HEK293T (cell line): ENCODE data around the gene RNF220.

Experiments used
- CTCF ChIA-PET: fragments of 350-600 bp; formaldehyde crosslinking; extraction: SDS; loops from one replicate; lab custom pipeline; 2021; ENCODE audit warnings: antibody characterized with exemption, inconsistent platforms; lab: Yijun Ruan, JAX
- POLR2A ChIA-PET: fragments of 350-600 bp; formaldehyde crosslinking; extraction: SDS; loops from one replicate; lab custom pipeline; 2020; ENCODE audit warnings: antibody characterized with exemption, inconsistent platforms; lab: Yijun Ruan, JAX
- DNase-seq: peaks from one replicate; pipeline ENCODE4 v3.0.0; 2012; ENCODE audit warnings: mixed read lengths; ENCODE audit errors: extremely low spot score
- ARNT ChIP-seq: fragments of 450-650 bp; IDR thresholded peaks from 2 replicates; pipeline ENCODE4 v1.6.1; 2017; ENCODE audit warnings: mild to moderate bottlenecking
- BHLHE40 ChIP-seq: fragments of 450-650 bp; IDR thresholded peaks from 2 replicates; pipeline ENCODE4 v1.6.1; 2016; ENCODE audit warnings: mild to moderate bottlenecking, moderate library complexity, borderline replicate concordance
- CTBP1 ChIP-seq: fragments of 450-650 bp; IDR thresholded peaks from 2 replicates; pipeline ENCODE4 v1.6.1; 2016; ENCODE audit warnings: borderline replicate concordance
- ELF4 ChIP-seq: fragments of 450-650 bp; IDR thresholded peaks from 2 replicates; pipeline ENCODE4 v1.6.1; 2017; ENCODE audit warnings: antibody characterized with exemption
- FOXA1 ChIP-seq: fragments of 450-650 bp; IDR thresholded peaks from 2 replicates; pipeline ENCODE4 v1.6.1; 2016; ENCODE audit warnings: mild to moderate bottlenecking
- FOXK2 ChIP-seq: fragments of 450-650 bp; IDR thresholded peaks from 2 replicates; pipeline ENCODE4 v1.6.1; 2016; ENCODE audit warnings: mild to moderate bottlenecking
- FOXM1 ChIP-seq: fragments of 450-650 bp; IDR thresholded peaks from 2 replicates; pipeline ENCODE4 v1.6.1; 2017; ENCODE audit warnings: mild to moderate bottlenecking, borderline replicate concordance
- HDGF ChIP-seq: fragments of 450-650 bp; IDR thresholded peaks from 2 replicates; pipeline ENCODE4 v1.6.1; 2017; ENCODE audit warnings: antibody characterized with exemption, borderline replicate concordance
- L3MBTL2 ChIP-seq: fragments of 450-650 bp; conservative IDR thresholded peaks from 2 replicates; pipeline ENCODE4 v1.6.1; 2016; ENCODE audit warnings: mild to moderate bottlenecking
- LEF1 ChIP-seq: fragments of 450-650 bp; IDR thresholded peaks from 2 replicates; pipeline ENCODE4 v1.6.1; 2017; ENCODE audit warnings: mild to moderate bottlenecking, borderline replicate concordance
- NFRKB ChIP-seq: fragments of 450-650 bp; IDR thresholded peaks from 2 replicates; pipeline ENCODE4 v1.6.1; 2016; ENCODE audit warnings: mild to moderate bottlenecking, moderate library complexity
- SP1 ChIP-seq: fragments of 450-650 bp; IDR thresholded peaks from 2 replicates; pipeline ENCODE4 v1.6.1; 2017
- SUZ12 ChIP-seq: fragments of 450-650 bp; IDR thresholded peaks from 2 replicates; pipeline ENCODE4 v1.6.1; 2016; ENCODE audit warnings: mild to moderate bottlenecking
- TARDBP ChIP-seq: fragments of 450-650 bp; IDR thresholded peaks from 2 replicates; pipeline ENCODE4 v1.6.1; 2016
- ZNF384 ChIP-seq: fragments of 450-650 bp; IDR thresholded peaks from 2 replicates; pipeline ENCODE4 v1.6.1; 2016
- TF ChIP-seq, protein P1 (sequence below): fragments of 450-650 bp; IDR thresholded peaks from 2 replicates; pipeline ENCODE4 v1.6.1; 2016

The RNF220 gene

DNA sequence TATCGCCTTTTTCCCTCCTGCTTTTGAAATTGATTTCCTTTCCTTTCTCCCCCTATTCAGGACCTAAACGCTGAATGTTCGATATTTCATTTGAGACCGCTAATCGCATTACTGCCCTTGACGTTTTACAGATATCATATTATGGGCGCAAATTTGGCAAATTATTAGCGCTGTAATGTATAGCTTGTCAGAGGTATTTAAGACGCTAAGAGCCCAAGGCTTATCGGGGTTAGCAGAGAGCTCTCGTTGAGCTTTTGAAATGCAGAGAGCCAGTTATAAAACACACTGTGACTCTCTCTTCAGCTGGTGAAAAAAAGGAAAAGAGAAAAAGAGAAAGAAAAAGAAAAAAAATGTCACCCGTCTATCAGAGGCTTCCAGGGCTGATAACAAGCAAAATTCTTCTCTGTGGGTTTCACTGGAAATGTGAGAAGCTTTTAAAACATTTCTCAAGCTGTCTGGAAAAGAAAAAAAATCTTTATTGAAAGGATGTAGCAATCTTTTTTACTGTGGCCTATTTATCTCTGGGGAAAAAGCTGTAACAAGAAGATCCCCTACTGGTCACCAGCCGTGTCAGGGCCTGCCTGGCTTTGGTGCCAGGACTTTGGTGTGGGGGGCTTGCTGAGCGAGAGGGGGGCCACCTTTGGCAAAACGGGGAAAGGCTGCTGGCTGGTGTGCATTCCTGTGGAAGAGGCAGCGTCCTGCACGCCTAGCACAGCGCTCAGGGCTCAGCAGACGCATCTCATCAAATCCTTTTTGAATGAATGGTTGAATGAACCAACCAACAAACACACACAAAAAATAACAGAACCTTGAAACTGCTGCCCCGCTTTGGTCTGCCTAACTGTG, 119.8 kb downstream of the RNF220 start:
- POLR2A ChIA-PET = no interaction called here

DNA sequence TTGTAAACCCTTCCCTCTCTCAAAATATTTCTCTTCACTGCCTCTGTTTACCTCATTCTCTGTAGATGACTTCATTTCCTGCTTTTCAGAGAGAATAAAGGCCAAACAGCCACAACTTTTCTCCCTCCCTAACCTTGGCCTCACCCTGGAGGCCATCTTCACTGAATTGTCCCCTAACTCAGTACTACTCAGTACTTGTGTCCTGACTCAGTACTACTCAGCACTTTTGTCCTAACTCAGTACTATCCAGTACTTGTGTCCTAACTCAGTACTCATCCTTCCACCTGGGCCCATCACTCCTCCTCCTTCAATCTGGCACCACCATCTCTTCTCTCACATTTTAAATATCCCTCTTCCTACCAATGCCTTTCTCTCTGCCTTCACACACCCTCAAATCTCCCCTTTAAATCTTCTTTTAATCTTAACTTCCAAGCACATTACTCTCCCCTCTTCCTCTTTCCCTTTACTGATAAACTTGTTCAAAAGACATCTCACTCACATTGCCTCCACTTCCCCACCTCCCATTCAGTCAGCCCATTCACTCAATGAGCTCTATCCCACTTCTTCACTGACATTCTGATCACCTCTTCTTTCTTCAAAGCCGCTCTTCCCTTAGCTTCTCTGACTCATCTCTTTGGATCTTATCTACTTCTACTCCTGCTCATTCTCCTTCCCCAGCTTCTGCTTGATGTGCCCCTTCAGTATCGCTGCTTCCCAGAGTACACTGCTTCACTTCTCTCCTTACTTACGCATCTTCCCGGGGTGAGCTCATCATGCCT, 121.4 kb downstream of the RNF220 start:
- no peak for TF ChIP-seq FOXK2
- no peak for TF ChIP-seq SP1
- no peak for TF ChIP-seq TARDBP
- no peak for TF ChIP-seq SUZ12
- no peak for TF ChIP-seq L3MBTL2
- no peak for TF ChIP-seq FOXA1
- TF ChIP-seq FOXM1 = no peak
- no peak for TF ChIP-seq LEF1
- no peak for TF ChIP-seq CTBP1
- no peak for TF ChIP-seq BHLHE40
- CTCF ChIA-PET = interaction anchor here (0.5 kb wide), 1 partner anchor 111 kb away, joined by 3 read pairs; no protein-coding TSS in a partner anchor
- POLR2A ChIA-PET = interaction anchor here (0.6 kb wide), 1 partner anchor 24 kb away, joined by 3 read pairs; no protein-coding TSS in a partner anchor
- no peak for DNase-seq

More for the DNA sequence above, 119.8 kb downstream of the RNF220 start:
- CTCF ChIA-PET = interaction anchor here (0.6 to 1.4 kb wide), 4 partner anchors 8 to 70 kb away, joined by 3 to 11 read pairs (median 3); no protein-coding TSS in a partner anchor
- TF ChIP-seq BHLHE40 (no peak), ZNF384 (no peak), FOXM1 (no peak), TARDBP (no peak), SUZ12 (no peak), SP1 (no peak), HDGF (no peak), ARNT (no peak), L3MBTL2 (no peak), LEF1 (no peak), NFRKB (no peak), FOXA1 (no peak)
- TF ChIP-seq, protein P1, sequence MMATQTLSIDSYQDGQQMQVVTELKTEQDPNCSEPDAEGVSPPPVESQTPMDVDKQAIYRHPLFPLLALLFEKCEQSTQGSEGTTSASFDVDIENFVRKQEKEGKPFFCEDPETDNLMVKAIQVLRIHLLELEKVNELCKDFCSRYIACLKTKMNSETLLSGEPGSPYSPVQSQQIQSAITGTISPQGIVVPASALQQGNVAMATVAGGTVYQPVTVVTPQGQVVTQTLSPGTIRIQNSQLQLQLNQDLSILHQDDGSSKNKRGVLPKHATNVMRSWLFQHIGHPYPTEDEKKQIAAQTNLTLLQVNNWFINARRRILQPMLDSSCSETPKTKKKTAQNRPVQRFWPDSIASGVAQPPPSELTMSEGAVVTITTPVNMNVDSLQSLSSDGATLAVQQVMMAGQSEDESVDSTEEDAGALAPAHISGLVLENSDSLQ = no peak
- DNase-seq = no peak

DNA sequence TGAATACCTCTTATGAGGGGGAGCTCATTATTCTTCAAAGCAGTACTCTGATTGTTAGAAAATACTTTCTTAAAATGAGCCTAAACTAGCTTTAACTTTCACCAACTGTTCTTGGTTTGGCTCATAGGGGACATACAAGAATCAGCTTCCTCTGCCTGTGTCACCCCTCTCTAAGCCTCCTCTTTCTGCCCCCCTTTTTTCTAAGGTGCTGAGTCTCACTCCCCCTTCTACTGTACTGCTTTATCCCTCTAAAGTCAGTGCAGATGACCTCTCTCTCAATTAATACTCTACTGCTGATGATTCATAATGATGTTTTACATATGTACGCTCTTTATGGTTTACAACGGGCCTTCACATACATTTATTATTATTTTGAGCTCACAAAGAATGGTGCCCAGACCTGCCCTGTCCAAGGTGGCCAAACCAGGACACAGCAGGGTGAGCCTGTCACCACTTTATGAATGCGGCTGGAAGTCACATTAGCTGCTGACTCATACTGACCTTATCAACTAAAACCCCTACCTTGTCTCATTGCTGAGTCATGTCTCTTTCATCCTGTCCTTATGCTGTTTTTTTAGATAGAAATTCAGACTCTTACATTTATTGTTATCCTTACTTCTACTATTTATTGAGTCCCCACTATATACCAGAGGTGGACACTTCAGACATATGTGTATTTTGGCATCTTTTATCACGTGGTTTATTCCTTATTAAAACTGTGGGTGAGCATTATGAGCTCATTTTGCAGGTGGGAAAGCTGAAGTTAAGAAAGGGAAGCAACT, 126.9 kb downstream of the RNF220 start:
- TF ChIP-seq, protein P1 = no peak
- ChIA-PET POLR2A (no interaction called here), CTCF (interaction anchor here (0.5 to 1.8 kb wide), 3 partner anchors 18 to 418 kb away, joined by 3 to 6 read pairs (median 4); no protein-coding TSS in a partner anchor)
- DNase-seq = no peak

DNA sequence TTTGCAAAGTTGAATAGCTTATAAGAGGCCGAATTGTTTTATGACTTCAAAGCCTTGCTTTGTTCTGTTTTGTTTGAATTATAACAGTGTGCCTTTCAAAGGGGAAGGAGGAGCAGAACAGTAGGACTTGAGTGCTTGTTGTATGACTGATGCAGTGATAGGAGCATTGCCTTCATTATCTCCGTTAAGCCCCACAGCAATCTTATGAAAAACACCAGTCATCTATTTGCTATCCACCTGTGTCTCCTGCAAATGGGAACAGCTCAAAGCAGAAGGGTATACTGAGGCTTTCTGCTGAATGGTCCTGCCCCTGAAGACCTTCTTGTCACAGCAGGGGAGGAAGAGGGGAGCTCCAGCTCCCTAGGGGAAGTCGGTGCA, 127.5 kb downstream of the RNF220 start:
- CTCF ChIA-PET = interaction anchor here (0.5 to 1.8 kb wide), 6 partner anchors 8 to 121 kb away, joined by 3 to 6 read pairs (median 3); no protein-coding TSS in a partner anchor
- TF ChIP-seq FOXA1 (no peak), TARDBP (no peak), LEF1 (no peak), ELF4 (no peak), L3MBTL2 (no peak), NFRKB (no peak), FOXK2 (no peak), ZNF384 (no peak), CTBP1 (no peak), SUZ12 (no peak), SP1 (no peak), HDGF (no peak), ARNT (no peak), FOXM1 (no peak), BHLHE40 (no peak)
- TF ChIP-seq, protein P1 = no peak
- DNase-seq = no peak
- POLR2A ChIA-PET = interaction anchor here (1.0 kb wide), 1 partner anchor 23 kb away, joined by 3 read pairs; no protein-coding TSS in a partner anchor

DNA sequence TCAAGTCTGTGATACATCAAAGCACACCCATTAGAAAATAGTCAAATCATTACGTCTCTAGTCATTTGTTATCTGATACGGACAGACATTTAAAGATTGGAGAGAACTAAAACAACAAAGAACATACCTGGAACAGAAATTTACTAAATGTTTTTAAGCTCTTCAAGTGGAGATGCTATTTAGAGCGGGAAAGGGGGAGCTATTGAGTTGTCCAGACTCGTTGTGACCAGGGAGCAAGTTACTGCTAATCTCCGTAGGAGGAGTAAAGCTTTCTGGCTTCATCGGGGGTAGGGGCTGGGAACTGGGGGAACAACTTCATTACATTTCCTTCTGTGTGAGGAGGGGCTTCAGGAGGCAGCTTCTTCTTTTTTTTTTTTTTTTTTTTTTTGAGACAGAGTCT, 129.7 kb downstream of the RNF220 start:
- POLR2A ChIA-PET = no interaction called here
- DNase-seq = no peak
- CTCF ChIA-PET = interaction anchor here (0.6 kb wide), 1 partner anchor 201 kb away, joined by 3 read pairs; no protein-coding TSS in a partner anchor
- no peak for TF ChIP-seq L3MBTL2
